Measurements from ENCODE around the gene USP34. TPM values are rescaled to one million over a fixed set of nuclear protein-coding genes. Genes with fewer than 3 reads are reported as not detected.

USP34 gene
- total and polyA plus RNA-seq, 2 of the 4 experiments (the other 2 are of a cell fraction) = 34.7 to 128 TPM

GRCh38 chr2:61249521-61250071, 221.3 kb downstream of the USP34 start:
- dilution Hi-C loops (cut with HindIII; ENCODE audit: low sequenced_read_pairs, unreplicated experiment) (no loop called here), intact Hi-C loops (cut with micrococcal nuclease) (no loop called here), in situ Hi-C loops (cut with MboI; ENCODE audit: low sequenced_read_pairs) (no loop called here)
- H2AK5ac ChIP-seq (ENCODE audit: low read depth, low read length) = no peak overlapping the region
- H3K36me3 ChIP-seq (ENCODE audit: control insufficient read depth, insufficient read depth, low read length) = peaks cover 15% of the 10 kb centered on the region
- POLR2A ChIA-PET (ENCODE audit: unreplicated experiment) = no interaction called here
- H4K8ac ChIP-seq (ENCODE audit: low read depth in 2 of 2, low read length in 2 of 2) = no peak overlapping the region
- H2BK120ac ChIP-seq (ENCODE audit: low read depth, low read length) = no peak overlapping the region
- no peak overlapping the region for H4K91ac ChIP-seq (ENCODE audit: insufficient read depth, low read depth, low read length)
- peaks cover 7 to 10% of the 10 kb centered on the region in 2 experiments for H3K79me1 ChIP-seq (ENCODE audit: low read depth in 1 of 2, low read length in 2 of 2)
- H2BK15ac ChIP-seq (ENCODE audit: low read depth, low read length) = no peak overlapping the region
- H4K5ac ChIP-seq (ENCODE audit: low read depth, low read length) = no peak overlapping the region
- no peak overlapping the region for H3K4me2 ChIP-seq (ENCODE audit: low read depth, low read length)
- no peak overlapping the region for H3K27ac ChIP-seq (ENCODE audit: insufficient read depth, low read length)
- ATAC-seq (ENCODE audit: low read depth) (no peak), DNase-seq (no peak)
- H2BK20ac ChIP-seq (ENCODE audit: low read depth, low read length) = no peak overlapping the region
- no peaks in the 10 kb centered on the region for H3K9me3 ChIP-seq (ENCODE audit: control insufficient read depth, insufficient read depth, low read length)
- CTCF ChIA-PET = no interaction called here
- no peak overlapping the region for H3K14ac ChIP-seq (replicated peaks; ENCODE audit: low read depth, low read length)
- H3K23ac ChIP-seq (ENCODE audit: low read depth, low read length) = no peak overlapping the region
- H3K4me3 ChIP-seq (ENCODE audit: insufficient read depth, low read depth, low read length) = no peak overlapping the region
- BruUV-seq (replicated peaks) = no TSS peak
- 94% methylated on average over 3 of the region's 9 CpGs; no CpG with 5 or more reads in 1 of the 2 experiments for WGBS, 2 experiments (ENCODE audit: extremely low coverage in 2 of 2, insufficient read length in 1 of 2)
- H3K9me1 ChIP-seq (ENCODE audit: insufficient read depth, low read length) = no peaks in the 10 kb centered on the region
- H2AFZ ChIP-seq (replicated peaks; ENCODE audit: low read length, poor library complexity) = no peak overlapping the region
- H3K56ac ChIP-seq (ENCODE audit: extremely low read depth, insufficient read depth, low read length) = no peak overlapping the region
- TF ChIP-seq RAD21 (IDR thresholded peaks at IDR 0.05; ENCODE audit: low read length) = no peak
- no peak for TF ChIP-seq RCOR1 (IDR thresholded peaks at IDR 0.05; ENCODE audit: insufficient replicate concordance, low read length)
- no peak for TF ChIP-seq CHD1 (IDR thresholded peaks at IDR 0.05; ENCODE audit: low read depth, low read length)
- no peak for TF ChIP-seq SMC3 (IDR thresholded peaks at IDR 0.05; ENCODE audit: low read depth, low read length)
- TF ChIP-seq CTCF (conservative IDR thresholded peaks at IDR 0.05; ENCODE audit: low read depth, low read length) = no peak
- TF ChIP-seq POLR2A (IDR thresholded peaks at IDR 0.05; ENCODE audit: low read depth, low read length) = no peak
- TF ChIP-seq FOS (IDR thresholded peaks at IDR 0.05; ENCODE audit: low read depth, low read length) = no peak
- TF ChIP-seq ELK1 (IDR thresholded peaks at IDR 0.05; ENCODE audit: borderline replicate concordance, low read depth, low read length) = no peak
- TF ChIP-seq RFX5 (IDR thresholded peaks at IDR 0.05; ENCODE audit: low read depth, low read length) = no peak
- no peak for TF ChIP-seq MXI1 (IDR thresholded peaks at IDR 0.05; ENCODE audit: borderline replicate concordance, low read depth, low read length)
- no peak for TF ChIP-seq MAFK (IDR thresholded peaks at IDR 0.05; ENCODE audit: low read depth, low read length)
- TF ChIP-seq MAZ (IDR thresholded peaks at IDR 0.05; ENCODE audit: borderline replicate concordance, low read depth, low read length) = no peak
- TF ChIP-seq NFE2L2 (IDR thresholded peaks at IDR 0.05; ENCODE audit: low read depth, low read length) = no peak
- no peak for TF ChIP-seq CEBPB (IDR thresholded peaks at IDR 0.05; ENCODE audit: low read depth, low read length)
- TF ChIP-seq USF2 (IDR thresholded peaks at IDR 0.05; ENCODE audit: low read depth, low read length) = no peak
- no peak for TF ChIP-seq BHLHE40 (IDR thresholded peaks at IDR 0.05; ENCODE audit: low read depth, low read length)
- H3K9ac ChIP-seq (ENCODE audit: low read depth, low read length) = no peak overlapping the region
- no peaks in the 10 kb centered on the region for H3K4me1 ChIP-seq (ENCODE audit: control insufficient read depth, insufficient read depth, low read length)
- no peak overlapping the region for H3K18ac ChIP-seq (ENCODE audit: low read depth, low read length)
- H2AK9ac ChIP-seq (replicated peaks; ENCODE audit: low read depth, low read length, poor library complexity) = no peak overlapping the region
- no peaks in the 10 kb centered on the region for H3K27me3 ChIP-seq (ENCODE audit: control insufficient read depth, insufficient read depth, low read length)
- no peak overlapping the region for H2BK5ac ChIP-seq (ENCODE audit: low read depth, low read length, poor library complexity, severe bottlenecking)
- H3K4ac ChIP-seq (ENCODE audit: low read depth, low read length) = no peak overlapping the region
- H4K20me1 ChIP-seq (ENCODE audit: insufficient read depth, low read length) = no peaks in the 10 kb centered on the region

Data from IMR-90 (cell line).